Placental pericyte (primary cell): Measurements from ENCODE around the gene CFHR2. TPM values are rescaled to one million over a fixed set of nuclear protein-coding genes. Genes with fewer than 3 reads are reported as not detected.

Experiments
- small RNA-seq: library from RNA; depleted of rRNA; stranded (forward); fragments of <200 nt; gene quantifications from one replicate; pipeline ENCODE3, GENCODE V24; 2012; ENCODE audit warnings: low replicate concordance
- total RNA-seq: library from RNA; depleted of rRNA; stranded (reverse); fragments of >200 nt; gene quantifications from 2 replicates; pipeline ENCODE4 v1.2.3, GENCODE V29; 2012

CFHR2 gene
- total RNA-seq = not detected in 2 replicates

GRCh38 chr1:196943568-196943967, at the start of gene CFHR2:
CFHR2 (plus strand) TSS chr1:196943738; CDS start chr1:196943881, 143 bp downstream.

GRCh38 chr1:196977278-196977677, 33.7 kb downstream of the CFHR2 start, which contains the start of gene CFHR5:
CFHR5 (plus strand) TSS chr1:196977556; CDS start chr1:196977665, 109 bp downstream.

Small RNAs within 50 kb of the gene (small RNA-seq; reads per million reads assigned to genes)
- not detected for gene AL139418.1

Other genes starting within 250 kb of the CFHR2 start
- not detected in 2 replicates for gene CFHR3, start 168.9 kb upstream of the CFHR2 start, total RNA-seq
- not detected in 2 replicates for gene CFHR1, start 124.0 kb upstream of the CFHR2 start, total RNA-seq
- not detected in 2 replicates for gene CFHR4, start 55.7 kb upstream of the CFHR2 start, total RNA-seq
- gene CFHR5, start 33.8 kb downstream of the CFHR2 start, total RNA-seq = not detected in 2 replicates
- under 0.01 TPM in 1 of 2 replicates, not detected in the other for gene F13B, start 123.5 kb downstream of the CFHR2 start, total RNA-seq
- 1.1 and 58.0 TPM in 2 replicates for gene ASPM, start 202.9 kb downstream of the CFHR2 start, total RNA-seq